H1 (cell line): ENCODE results near the gene TCF25.

Experiments used
- BACH1 ChIP-seq: IDR thresholded peaks from 2 replicates; pipeline ENCODE4 v1.6.1; 2012; ENCODE audit warnings: low read length, improper control_type of control experiment
- CEBPB ChIP-seq: IDR thresholded peaks from 2 replicates; pipeline ENCODE4 v1.6.1; 2012; ENCODE audit warnings: low read depth, low read length
- CREB1 ChIP-seq: IDR thresholded peaks from 2 replicates; pipeline ENCODE4 v1.6.1; 2012; ENCODE audit warnings: inconsistent platforms
- POLR2AphosphoS5 ChIP-seq: IDR thresholded peaks from 2 replicates; pipeline ENCODE4 v1.6.1; 2011; ENCODE audit warnings: low read depth, low read length
- SIN3A ChIP-seq, 2 experiments: IDR thresholded peaks in 1 of 2; conservative IDR thresholded peaks in 1 of 2; 2 replicates each; pipeline ENCODE4 v1.6.1; 2011 to 2012; ENCODE audit warnings: low read length in 2 of 2, improper control_type of control experiment in 1 of 2, low read depth in 1 of 2, mild to moderate bottlenecking in 1 of 2
- YY1 ChIP-seq: IDR thresholded peaks from 2 replicates; pipeline ENCODE4 v1.6.1; 2011; ENCODE audit warnings: low read depth, mild to moderate bottlenecking, low read length
- TF ChIP-seq, protein P1 (sequence below), 3 experiments: IDR thresholded peaks; 1 replicate in 2 of 3; 2 replicates in 1 of 3; pipeline versions ENCODE4 v1.5.1 to v1.6.1; 2011; ENCODE audit warnings: low read length in 3 of 3, mild to moderate bottlenecking in 3 of 3, inconsistent platforms in 2 of 3, low read depth in 1 of 3, moderate library complexity in 1 of 3; ENCODE audit not compliant: insufficient read depth in 1 of 3; ENCODE audit errors: control extremely low read depth in 1 of 3
- TF ChIP-seq, protein P2 (sequence below): IDR thresholded peaks from 2 replicates; pipeline ENCODE4 v1.6.1; 2011; ENCODE audit warnings: low read length, improper control_type of control experiment

DNA sequence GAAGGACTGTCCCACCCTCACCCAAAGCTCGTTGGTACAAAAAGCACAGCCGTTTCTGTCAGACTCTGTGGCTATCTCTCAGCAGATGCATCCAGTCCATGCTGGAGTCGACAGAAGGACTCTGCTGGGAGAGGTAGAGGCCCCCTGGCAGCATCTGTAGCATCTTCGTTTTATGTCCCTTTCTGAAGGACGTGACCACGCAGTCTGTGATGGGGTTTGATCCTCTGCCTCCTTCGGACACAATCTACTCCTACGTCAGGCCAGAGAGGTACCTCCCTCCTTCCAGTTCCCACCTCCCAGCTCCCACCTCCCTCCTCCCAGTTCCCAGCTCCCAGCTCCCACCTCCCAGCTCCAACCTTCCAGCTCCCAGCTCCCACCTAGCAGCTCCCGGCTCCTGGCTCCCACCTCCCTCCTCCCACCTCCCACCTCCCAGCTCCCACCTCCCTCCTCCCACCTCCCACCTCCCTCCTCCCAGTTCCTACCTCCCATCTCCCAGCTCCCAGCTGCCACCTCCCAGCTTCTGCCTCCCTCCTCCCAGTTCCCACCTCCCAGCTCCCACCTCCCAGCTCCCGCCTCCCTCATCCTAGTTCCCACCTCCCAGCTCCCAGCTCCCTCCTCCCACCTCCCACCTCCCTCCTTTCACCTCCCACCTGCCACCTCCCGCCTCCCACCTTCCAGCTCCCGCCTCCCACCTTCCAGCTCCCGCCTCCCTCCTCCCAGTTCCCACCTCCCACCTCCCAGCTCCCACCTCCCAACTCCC lies 33.8 kb downstream of the TCF25 start:
- TF ChIP-seq, protein P1, sequence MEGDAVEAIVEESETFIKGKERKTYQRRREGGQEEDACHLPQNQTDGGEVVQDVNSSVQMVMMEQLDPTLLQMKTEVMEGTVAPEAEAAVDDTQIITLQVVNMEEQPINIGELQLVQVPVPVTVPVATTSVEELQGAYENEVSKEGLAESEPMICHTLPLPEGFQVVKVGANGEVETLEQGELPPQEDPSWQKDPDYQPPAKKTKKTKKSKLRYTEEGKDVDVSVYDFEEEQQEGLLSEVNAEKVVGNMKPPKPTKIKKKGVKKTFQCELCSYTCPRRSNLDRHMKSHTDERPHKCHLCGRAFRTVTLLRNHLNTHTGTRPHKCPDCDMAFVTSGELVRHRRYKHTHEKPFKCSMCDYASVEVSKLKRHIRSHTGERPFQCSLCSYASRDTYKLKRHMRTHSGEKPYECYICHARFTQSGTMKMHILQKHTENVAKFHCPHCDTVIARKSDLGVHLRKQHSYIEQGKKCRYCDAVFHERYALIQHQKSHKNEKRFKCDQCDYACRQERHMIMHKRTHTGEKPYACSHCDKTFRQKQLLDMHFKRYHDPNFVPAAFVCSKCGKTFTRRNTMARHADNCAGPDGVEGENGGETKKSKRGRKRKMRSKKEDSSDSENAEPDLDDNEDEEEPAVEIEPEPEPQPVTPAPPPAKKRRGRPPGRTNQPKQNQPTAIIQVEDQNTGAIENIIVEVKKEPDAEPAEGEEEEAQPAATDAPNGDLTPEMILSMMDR (IDR thresholded peaks at IDR 0.05; ENCODE audit: control extremely low read depth in 1 of 3, insufficient read depth in 1 of 3, low read depth in 1 of 3, low read length in 3 of 3): no peak
- TF ChIP-seq YY1 (no peak), BACH1 (no peak), CEBPB (no peak), POLR2AphosphoS5 (no peak), SIN3A (conservative IDR thresholded peaks at IDR 0.05 in 1 of 2, IDR thresholded peaks at IDR 0.05 in 1 of 2; ENCODE audit: low read depth in 1 of 2, low read length in 2 of 2) (no peak), CREB1 (no peak)
- TF ChIP-seq, protein P2, sequence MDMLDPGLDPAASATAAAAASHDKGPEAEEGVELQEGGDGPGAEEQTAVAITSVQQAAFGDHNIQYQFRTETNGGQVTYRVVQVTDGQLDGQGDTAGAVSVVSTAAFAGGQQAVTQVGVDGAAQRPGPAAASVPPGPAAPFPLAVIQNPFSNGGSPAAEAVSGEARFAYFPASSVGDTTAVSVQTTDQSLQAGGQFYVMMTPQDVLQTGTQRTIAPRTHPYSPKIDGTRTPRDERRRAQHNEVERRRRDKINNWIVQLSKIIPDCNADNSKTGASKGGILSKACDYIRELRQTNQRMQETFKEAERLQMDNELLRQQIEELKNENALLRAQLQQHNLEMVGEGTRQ: no peak
